H9 (cell line): ENCODE measurements around the gene SLC9A1. TPM values are rescaled to one million over a fixed set of nuclear protein-coding genes. Genes with fewer than 3 reads are reported as not detected.

Experiments
- DNase-seq: peaks from one replicate; pipeline ENCODE4 v3.0.0-alpha.2; 2017
- H2AFZ ChIP-seq: one replicate; pipeline ENCODE4 v1.6.1; 2013; ENCODE audit warnings: mild to moderate bottlenecking, low read length, control low read depth, moderate library complexity
- H2AK5ac ChIP-seq: 2 replicates; pipeline ENCODE4 v1.6.1; 2013; ENCODE audit warnings: low read length, control low read depth, mixed read lengths; ENCODE audit not compliant: insufficient read length
- H2BK120ac ChIP-seq: one replicate; pipeline ENCODE4 v1.6.1; 2013; ENCODE audit warnings: low read depth, mild to moderate bottlenecking, low read length, control low read depth, inconsistent platforms; ENCODE audit not compliant: poor library complexity, severe bottlenecking
- H2BK12ac ChIP-seq: 2 replicates; pipeline ENCODE4 v1.6.1; 2013; ENCODE audit warnings: low read length, control low read depth, mixed read lengths, low read depth; ENCODE audit not compliant: insufficient read length
- H2BK15ac ChIP-seq: 2 replicates; pipeline ENCODE4 v1.6.1; 2013; ENCODE audit warnings: low read depth, low read length, control low read depth
- H2BK20ac ChIP-seq: one replicate; pipeline ENCODE4 v1.6.1; 2013; ENCODE audit warnings: low read depth, mild to moderate bottlenecking, low read length, control low read depth, inconsistent platforms; ENCODE audit not compliant: poor library complexity, severe bottlenecking
- H2BK5ac ChIP-seq: 2 replicates; pipeline ENCODE4 v1.6.1; 2013; ENCODE audit warnings: low read length, control low read depth, mixed read lengths; ENCODE audit not compliant: insufficient read length
- H3K14ac ChIP-seq: 2 replicates; pipeline ENCODE4 v1.6.1; 2013; ENCODE audit warnings: low read length, control low read depth; ENCODE audit not compliant: insufficient read depth
- H3K18ac ChIP-seq: 2 replicates; pipeline ENCODE4 v1.6.1; 2013; ENCODE audit warnings: low read depth, mild to moderate bottlenecking, mixed read lengths, low read length, control low read depth; ENCODE audit not compliant: insufficient read length
- H3K23ac ChIP-seq: 2 replicates; pipeline ENCODE4 v1.6.1; 2013; ENCODE audit warnings: low read length, control low read depth, mixed read lengths, low read depth; ENCODE audit not compliant: insufficient read length
- H3K23me2 ChIP-seq: 2 replicates; pipeline ENCODE4 v1.6.1; 2013; ENCODE audit warnings: low read depth, mild to moderate bottlenecking, mixed read lengths, low read length, control low read depth; ENCODE audit not compliant: insufficient read length, poor library complexity, severe bottlenecking
- H3K27ac ChIP-seq: 2 replicates; pipeline ENCODE4 v1.5.1; 2013; ENCODE audit warnings: low read length, control low read depth, mixed read lengths, low read depth; ENCODE audit not compliant: insufficient read length
- H3K27me3 ChIP-seq: 2 replicates; pipeline ENCODE4 v1.6.1; 2013; ENCODE audit warnings: low read length, control low read depth, inconsistent platforms; ENCODE audit not compliant: insufficient read depth
- H3K4ac ChIP-seq: 2 replicates; pipeline ENCODE4 v1.6.1; 2013; ENCODE audit warnings: low read depth, mild to moderate bottlenecking, control low read depth, inconsistent platforms, low read length, moderate library complexity
- H3K4me1 ChIP-seq: 2 replicates; pipeline ENCODE4 v1.6.1; 2013; ENCODE audit warnings: low read length, control low read depth, inconsistent platforms; ENCODE audit not compliant: insufficient read depth
- H3K4me2 ChIP-seq: 2 replicates; pipeline ENCODE4 v1.6.1; 2013; ENCODE audit warnings: low read length, control low read depth, mixed read lengths; ENCODE audit not compliant: insufficient read length, insufficient read depth
- H3K56ac ChIP-seq: 2 replicates; pipeline ENCODE4 v1.6.1; 2013; ENCODE audit warnings: low read depth, mild to moderate bottlenecking, mixed read lengths, low read length, control low read depth; ENCODE audit not compliant: insufficient read length
- H3K79me1 ChIP-seq: 2 replicates; pipeline ENCODE4 v1.6.1; 2013; ENCODE audit warnings: low read depth, mild to moderate bottlenecking, moderate library complexity, low read length, control low read depth, inconsistent platforms; ENCODE audit not compliant: insufficient read depth, poor library complexity, severe bottlenecking
- H3K79me2 ChIP-seq: 2 replicates; pipeline ENCODE4 v1.6.1; 2013; ENCODE audit warnings: low read length, control low read depth, inconsistent platforms; ENCODE audit not compliant: insufficient read depth
- H3K9ac ChIP-seq: 2 replicates; pipeline ENCODE4 v1.6.1; 2013; ENCODE audit warnings: low read length, control low read depth, mixed read lengths; ENCODE audit not compliant: insufficient read length; ENCODE audit errors: extremely low read depth
- H3K9me3 ChIP-seq: one replicate; pipeline ENCODE4 v1.6.1; 2013; ENCODE audit warnings: low read depth, low read length, inconsistent platforms; ENCODE audit not compliant: control insufficient read depth
- H3T11ph ChIP-seq: one replicate; pipeline ENCODE4 v1.6.1; 2013; ENCODE audit warnings: mild to moderate bottlenecking, low read length, control low read depth, inconsistent platforms
- H4K20me1 ChIP-seq: one replicate; pipeline ENCODE4 v1.6.1; 2013; ENCODE audit not compliant: control insufficient read depth, insufficient read length, insufficient read depth
- H4K5ac ChIP-seq: 2 replicates; pipeline ENCODE4 v1.6.1; 2013; ENCODE audit warnings: low read depth, mild to moderate bottlenecking, mixed read lengths, low read length, control low read depth; ENCODE audit not compliant: insufficient read length
- H4K8ac ChIP-seq: replicated peaks from 2 replicates; pipeline ENCODE4 v1.6.1; 2013; ENCODE audit warnings: low read length, control low read depth, mixed read lengths, low read depth; ENCODE audit not compliant: insufficient read length
- H4K91ac ChIP-seq: 2 replicates; pipeline ENCODE4 v1.6.1; 2013; ENCODE audit warnings: low read depth, mild to moderate bottlenecking, moderate library complexity, mixed read lengths, low read length, control low read depth; ENCODE audit not compliant: insufficient read length
- H3K27ac Mint-ChIP-seq, 3 experiments: 2 replicates in 2 of 3; 3 replicates in 1 of 3; pipeline ENCODE4 v1.8.0; 2020 to 2021; ENCODE audit warnings: mixed read lengths in 3 of 3, mild to moderate bottlenecking in 1 of 3, moderate library complexity in 1 of 3
- H3K27me3 Mint-ChIP-seq: 2 replicates; pipeline ENCODE4 v1.8.0; 2021; ENCODE audit warnings: low read depth, mild to moderate bottlenecking, moderate library complexity, mixed read lengths
- H3K36me3 Mint-ChIP-seq, 3 experiments: 2 replicates in 2 of 3; 3 replicates in 1 of 3; pipeline ENCODE4 v1.8.0; 2020 to 2021; ENCODE audit warnings: low read depth in 3 of 3, mixed read lengths in 3 of 3; ENCODE audit not compliant: insufficient read depth in 1 of 3
- H3K4me1 Mint-ChIP-seq, 2 experiments: 2 replicates each; pipeline ENCODE4 v1.8.0; 2020; ENCODE audit warnings: mixed read lengths in 2 of 2
- H3K4me3 Mint-ChIP-seq, 2 experiments: 2 replicates in 1 of 2; 3 replicates in 1 of 2; pipeline ENCODE4 v1.8.0; 2020 to 2021; ENCODE audit warnings: mild to moderate bottlenecking in 2 of 2, mixed read lengths in 2 of 2, moderate library complexity in 1 of 2
- H3K9me3 Mint-ChIP-seq, 2 experiments: 2 replicates in 1 of 2; 3 replicates in 1 of 2; pipeline ENCODE4 v1.8.0; 2020; ENCODE audit warnings: mild to moderate bottlenecking in 2 of 2, mixed read lengths in 2 of 2, moderate library complexity in 1 of 2
- total RNA-seq: library from RNA; stranded (reverse); gene quantifications from 2 replicates; pipeline ENCODE4 v1.2.1, GENCODE V29; 2021
- TF ChIP-seq, protein P1 (sequence below): fragments of 200-600 bp; sonication (generic); conservative IDR thresholded peaks from 3 replicates; pipeline ENCODE4 v1.8.0; 2021; ENCODE audit warnings: antibody characterized with exemption, mild to moderate bottlenecking

The SLC9A1 gene
- total RNA-seq, 1 experiment from 2014 or later, result 20.8 TPM

- no peak overlapping the region for H2AK5ac ChIP-seq
- H2BK15ac ChIP-seq, result no peak overlapping the region
- no peak overlapping the region for H4K8ac ChIP-seq
- H3K4me1 ChIP-seq, result no peaks in the 10 kb centered on the region
- H3K14ac ChIP-seq, result no peak overlapping the region
- peaks cover 43 to 48% of the 10 kb centered on the region in 2 experiments for H3K9me3 Mint-ChIP-seq
- no peak overlapping the region for H3K4ac ChIP-seq
- no peak overlapping the region for H3K18ac ChIP-seq
- no peaks in the 10 kb centered on the region for H3K23me2 ChIP-seq
- H3K79me1 ChIP-seq, result no peaks in the 10 kb centered on the region
- no peaks in the 10 kb centered on the region for H3K27me3 ChIP-seq
- 0 out of 4 replicates have a peak, but pooled peaks cover 0 to 2% of the 10 kb centered on the region in 2 experiments for H3K4me1 Mint-ChIP-seq
- no peak overlapping the region for H3K27ac Mint-ChIP-seq
- H2BK12ac ChIP-seq, result no peak overlapping the region
- H3K4me2 ChIP-seq, result no peak overlapping the region
- H2BK20ac ChIP-seq, result no peak overlapping the region
- H3K27ac ChIP-seq, result no peak overlapping the region
- no peak overlapping the region for H3K9ac ChIP-seq
- H3T11ph ChIP-seq, result no peak overlapping the region
- peaks cover 3% of the 10 kb centered on the region for H3K27me3 Mint-ChIP-seq
- H3K79me2 ChIP-seq, result no peaks in the 10 kb centered on the region
- DNase-seq, result no peak
- no peaks in the 10 kb centered on the region for H4K20me1 ChIP-seq
- H2BK5ac ChIP-seq, result no peak overlapping the region
- peaks cover 4 to 14% (median 8%) of the 10 kb centered on the region in 3 experiments; a peak in 5 of 7 replicates for H3K36me3 Mint-ChIP-seq
- H2AFZ ChIP-seq, result no peak overlapping the region
- no peak overlapping the region for H4K5ac ChIP-seq
- H3K56ac ChIP-seq, result no peak overlapping the region
- no peak overlapping the region for H3K4me3 Mint-ChIP-seq
- no peak overlapping the region for H2BK120ac ChIP-seq
- peaks cover 12% of the 10 kb centered on the region for H3K9me3 ChIP-seq
- H4K91ac ChIP-seq, result no peak overlapping the region
- TF ChIP-seq, protein P1, sequence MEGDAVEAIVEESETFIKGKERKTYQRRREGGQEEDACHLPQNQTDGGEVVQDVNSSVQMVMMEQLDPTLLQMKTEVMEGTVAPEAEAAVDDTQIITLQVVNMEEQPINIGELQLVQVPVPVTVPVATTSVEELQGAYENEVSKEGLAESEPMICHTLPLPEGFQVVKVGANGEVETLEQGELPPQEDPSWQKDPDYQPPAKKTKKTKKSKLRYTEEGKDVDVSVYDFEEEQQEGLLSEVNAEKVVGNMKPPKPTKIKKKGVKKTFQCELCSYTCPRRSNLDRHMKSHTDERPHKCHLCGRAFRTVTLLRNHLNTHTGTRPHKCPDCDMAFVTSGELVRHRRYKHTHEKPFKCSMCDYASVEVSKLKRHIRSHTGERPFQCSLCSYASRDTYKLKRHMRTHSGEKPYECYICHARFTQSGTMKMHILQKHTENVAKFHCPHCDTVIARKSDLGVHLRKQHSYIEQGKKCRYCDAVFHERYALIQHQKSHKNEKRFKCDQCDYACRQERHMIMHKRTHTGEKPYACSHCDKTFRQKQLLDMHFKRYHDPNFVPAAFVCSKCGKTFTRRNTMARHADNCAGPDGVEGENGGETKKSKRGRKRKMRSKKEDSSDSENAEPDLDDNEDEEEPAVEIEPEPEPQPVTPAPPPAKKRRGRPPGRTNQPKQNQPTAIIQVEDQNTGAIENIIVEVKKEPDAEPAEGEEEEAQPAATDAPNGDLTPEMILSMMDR, result no peak
- no peak overlapping the region for H3K23ac ChIP-seq
Measured at GRCh38 chr1:27179379-27179778, 24.5 kb upstream of the SLC9A1 start.
